Tibial nerve (tissue), 4 donors: ENCODE results near the gene LAIR1.

Experiments used
- EP300 ChIP-seq, 2 donors: sonication (generic); formaldehyde crosslinking; IDR thresholded peaks; one replicate each; pipeline ENCODE4 v1.6.1; 2017; ENCODE audit warnings: antibody characterized with exemption in 2 of 2, mild to moderate bottlenecking in 1 of 2
- POLR2A ChIP-seq, 2 donors: fragments of 450-650 bp; IDR thresholded peaks; one replicate each; pipeline ENCODE4 v1.6.1; 2017; ENCODE audit warnings: antibody characterized with exemption in 2 of 2, mild to moderate bottlenecking in 2 of 2, moderate library complexity in 2 of 2
- TF ChIP-seq, protein P1 (sequence below), 5 experiments: fragments of 200-600 bp in 3 of 5; fragments of 450-650 bp in 2 of 5; sonication (generic) in 3 of 5; IDR thresholded peaks; one replicate each; pipeline ENCODE4 v1.5.1; 2016 to 2019; ENCODE audit warnings: antibody characterized with exemption in 5 of 5, mild to moderate bottlenecking in 3 of 5, moderate library complexity in 2 of 5

DNA sequence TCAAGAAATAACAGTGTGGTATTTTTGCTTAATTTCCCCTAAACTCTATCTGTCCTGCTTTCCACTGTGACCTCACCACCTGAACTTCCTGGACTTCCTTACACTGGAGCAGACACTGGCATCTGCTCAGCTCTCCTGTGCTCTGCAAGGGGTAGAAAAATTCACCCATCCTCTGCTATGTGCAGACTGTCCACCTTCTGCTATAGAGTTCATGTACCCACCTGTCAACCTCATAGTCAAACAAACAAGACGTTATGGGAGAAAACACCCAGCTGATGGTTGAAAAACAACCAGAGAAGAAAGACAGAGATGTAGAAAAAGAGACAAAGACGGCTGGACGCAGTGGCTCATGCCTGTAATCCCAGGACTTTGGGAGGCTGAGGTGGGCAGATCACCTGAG is 12.2 kb downstream of the LAIR1 start:
- TF ChIP-seq POLR2A (IDR thresholded peaks at IDR 0.05): no peak
- TF ChIP-seq, protein P1, sequence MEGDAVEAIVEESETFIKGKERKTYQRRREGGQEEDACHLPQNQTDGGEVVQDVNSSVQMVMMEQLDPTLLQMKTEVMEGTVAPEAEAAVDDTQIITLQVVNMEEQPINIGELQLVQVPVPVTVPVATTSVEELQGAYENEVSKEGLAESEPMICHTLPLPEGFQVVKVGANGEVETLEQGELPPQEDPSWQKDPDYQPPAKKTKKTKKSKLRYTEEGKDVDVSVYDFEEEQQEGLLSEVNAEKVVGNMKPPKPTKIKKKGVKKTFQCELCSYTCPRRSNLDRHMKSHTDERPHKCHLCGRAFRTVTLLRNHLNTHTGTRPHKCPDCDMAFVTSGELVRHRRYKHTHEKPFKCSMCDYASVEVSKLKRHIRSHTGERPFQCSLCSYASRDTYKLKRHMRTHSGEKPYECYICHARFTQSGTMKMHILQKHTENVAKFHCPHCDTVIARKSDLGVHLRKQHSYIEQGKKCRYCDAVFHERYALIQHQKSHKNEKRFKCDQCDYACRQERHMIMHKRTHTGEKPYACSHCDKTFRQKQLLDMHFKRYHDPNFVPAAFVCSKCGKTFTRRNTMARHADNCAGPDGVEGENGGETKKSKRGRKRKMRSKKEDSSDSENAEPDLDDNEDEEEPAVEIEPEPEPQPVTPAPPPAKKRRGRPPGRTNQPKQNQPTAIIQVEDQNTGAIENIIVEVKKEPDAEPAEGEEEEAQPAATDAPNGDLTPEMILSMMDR (IDR thresholded peaks at IDR 0.05): no peak
- no peak for TF ChIP-seq EP300 (IDR thresholded peaks at IDR 0.05)
